ENCODE results near the gene TMPO.
"Not testable (repeated sequence)": the region's sequence is repeated elsewhere in the genome, so short reads cannot be mapped to it uniquely, and the experiment has no call there.

The TMPO gene

DNA sequence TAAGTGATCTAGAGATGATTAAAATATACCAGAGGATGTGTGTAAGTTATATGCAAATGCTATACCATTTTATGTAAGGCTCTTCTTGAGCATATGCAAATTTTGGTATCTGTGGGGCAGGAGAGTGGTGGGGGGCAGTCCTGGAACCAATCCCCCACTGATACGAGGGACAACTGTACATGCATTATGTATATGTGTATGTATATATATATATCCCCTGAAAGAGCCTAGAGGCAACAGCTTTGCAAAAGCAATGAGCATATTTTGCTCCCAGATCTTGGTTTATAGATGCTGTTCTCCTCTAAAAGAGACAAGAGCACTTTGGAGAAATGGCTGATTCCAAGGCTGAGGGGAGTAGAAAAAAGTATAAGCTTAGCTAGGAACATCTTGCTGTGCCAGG, 65.7 kb downstream of the TMPO start:
- Histone ChIP-seq H3K27me3 (replicated peaks; ENCODE audit: control insufficient read depth, insufficient read depth, low read length) (no peaks in the 10 kb centered on the region), H3K9ac (ENCODE audit: low read length) (no peak overlapping the region), H3K4me1 (ENCODE audit: control insufficient read depth, insufficient read depth, low read length) (no peaks in the 10 kb centered on the region), H3K4me3 (ENCODE audit: low read length) (no peak overlapping the region), H3K9me3 (ENCODE audit: control insufficient read depth, low read length) (no peaks in the 10 kb centered on the region), H3K36me3 (ENCODE audit: control insufficient read depth, insufficient read depth, low read length, severe bottlenecking) (no peaks in the 10 kb centered on the region)
- no peak for DNase-seq (ENCODE audit: low read depth)

DNA sequence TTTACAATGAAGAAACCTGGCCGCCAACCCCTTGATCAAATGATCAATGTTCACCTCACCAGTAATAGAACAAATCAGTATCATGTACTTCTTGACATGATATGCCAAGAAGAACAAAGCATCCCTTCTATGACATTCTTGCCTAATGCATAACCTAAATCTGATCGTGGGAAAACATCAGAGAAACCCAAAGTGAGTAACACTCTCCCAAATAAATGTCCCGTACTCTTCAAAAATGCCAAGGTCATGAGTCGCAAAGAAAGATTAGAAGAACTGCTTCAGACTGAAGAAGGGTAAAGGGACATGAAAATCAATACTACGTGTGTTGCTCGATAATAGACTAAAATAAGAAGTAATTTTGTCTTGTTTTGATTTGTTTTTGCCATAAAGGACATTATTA, 66.7 kb downstream of the TMPO start:
- no peaks in the 10 kb centered on the region for H3K36me3 ChIP-seq (ENCODE audit: control insufficient read depth, insufficient read depth, low read length, severe bottlenecking)
- H3K27me3 ChIP-seq (replicated peaks; ENCODE audit: control insufficient read depth, insufficient read depth, low read length), result no peaks in the 10 kb centered on the region
- no peaks in the 10 kb centered on the region for H3K9me3 ChIP-seq (ENCODE audit: control insufficient read depth, low read length)
- peak; percentile 18 for DNase-seq (ENCODE audit: low read depth)
- no peak overlapping the region for H3K4me3 ChIP-seq (ENCODE audit: low read length)
- H3K4me1 ChIP-seq (ENCODE audit: control insufficient read depth, insufficient read depth, low read length), result no peaks in the 10 kb centered on the region
- H3K9ac ChIP-seq (ENCODE audit: low read length), result no peak overlapping the region

- H3K9ac ChIP-seq (ENCODE audit: low read length), result no peak overlapping the region
- H3K27me3 ChIP-seq (replicated peaks; ENCODE audit: control insufficient read depth, insufficient read depth, low read length), result no peaks in the 10 kb centered on the region
- DNase-seq (ENCODE audit: low read depth), result no peak
- no peaks in the 10 kb centered on the region for H3K36me3 ChIP-seq (ENCODE audit: control insufficient read depth, insufficient read depth, low read length, severe bottlenecking)
- no peak overlapping the region for H3K4me3 ChIP-seq (ENCODE audit: low read length)
- H3K4me1 ChIP-seq (ENCODE audit: control insufficient read depth, insufficient read depth, low read length), result no peaks in the 10 kb centered on the region
- H3K9me3 ChIP-seq (ENCODE audit: control insufficient read depth, low read length), result no peaks in the 10 kb centered on the region
Measured at GRCh38 chr12:98587084-98587483, 71.7 kb downstream of the TMPO start.

DNA sequence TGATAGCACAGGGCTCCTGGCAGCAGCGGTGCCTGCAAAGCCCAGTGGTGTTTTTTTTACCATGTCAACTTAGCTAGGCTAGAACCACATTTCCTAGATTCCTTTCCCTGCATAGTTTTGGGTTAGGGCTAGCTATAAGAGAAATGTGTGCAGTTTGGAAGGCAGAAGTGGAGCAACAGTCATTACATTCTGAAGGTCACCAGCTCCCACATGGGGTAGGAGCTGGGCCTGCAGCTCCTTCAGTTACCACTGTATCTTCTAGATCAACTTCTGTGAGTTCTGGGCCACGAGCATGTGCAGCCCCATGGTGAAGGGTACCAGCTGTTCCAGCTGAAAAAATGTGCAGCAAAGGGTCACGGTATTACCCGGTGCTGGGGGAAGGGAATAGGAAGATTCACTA, 75.8 kb downstream of the TMPO start:
- Histone ChIP-seq H3K36me3 (ENCODE audit: control insufficient read depth, insufficient read depth, low read length, severe bottlenecking) (peaks cover 9% of the 10 kb centered on the region), H3K27me3 (replicated peaks; ENCODE audit: control insufficient read depth, insufficient read depth, low read length) (no peaks in the 10 kb centered on the region), H3K4me1 (ENCODE audit: control insufficient read depth, insufficient read depth, low read length) (peaks cover 4% of the 10 kb centered on the region), H3K4me3 (ENCODE audit: low read length) (no peak overlapping the region), H3K9ac (ENCODE audit: low read length) (no peak overlapping the region), H3K9me3 (ENCODE audit: control insufficient read depth, low read length) (no peaks in the 10 kb centered on the region)
- peak; percentile 53 for DNase-seq (ENCODE audit: low read depth)

DNA sequence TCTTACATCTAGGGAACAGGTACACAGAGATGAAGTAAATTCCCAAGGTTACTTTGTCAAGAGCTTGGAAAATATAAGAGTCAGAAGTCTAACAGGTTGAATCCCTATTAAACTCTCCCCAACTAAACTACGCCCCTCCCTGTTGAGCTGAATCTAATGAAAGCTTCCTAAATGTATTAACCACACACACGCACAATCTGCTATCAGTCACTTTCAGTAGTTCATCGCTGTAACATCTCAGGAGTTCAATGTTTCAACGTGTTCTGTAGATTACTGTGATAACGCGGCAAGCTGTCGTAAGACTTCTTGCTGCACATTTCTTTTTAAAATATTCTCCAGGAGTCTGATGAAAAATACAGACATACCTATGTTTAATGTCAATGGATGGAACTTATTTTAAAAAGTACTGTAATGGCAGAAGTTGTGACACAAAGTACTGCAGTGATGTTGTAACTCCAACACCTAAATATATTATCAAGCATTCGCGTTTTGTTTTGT, 77.5 kb downstream of the TMPO start:
- Histone ChIP-seq H3K27me3 (replicated peaks; ENCODE audit: control insufficient read depth, insufficient read depth, low read length) (no peaks in the 10 kb centered on the region), H3K9ac (ENCODE audit: low read length) (peak overlapping the region; percentile 99), H3K4me3 (ENCODE audit: low read length) (peak overlapping the region; percentile 96), H3K36me3 (ENCODE audit: control insufficient read depth, insufficient read depth, low read length, severe bottlenecking) (peaks cover 26% of the 10 kb centered on the region), H3K9me3 (ENCODE audit: control insufficient read depth, low read length) (no peaks in the 10 kb centered on the region), H3K4me1 (ENCODE audit: control insufficient read depth, insufficient read depth, low read length) (peaks cover 10% of the 10 kb centered on the region)
- no peak for DNase-seq (ENCODE audit: low read depth)

DNA sequence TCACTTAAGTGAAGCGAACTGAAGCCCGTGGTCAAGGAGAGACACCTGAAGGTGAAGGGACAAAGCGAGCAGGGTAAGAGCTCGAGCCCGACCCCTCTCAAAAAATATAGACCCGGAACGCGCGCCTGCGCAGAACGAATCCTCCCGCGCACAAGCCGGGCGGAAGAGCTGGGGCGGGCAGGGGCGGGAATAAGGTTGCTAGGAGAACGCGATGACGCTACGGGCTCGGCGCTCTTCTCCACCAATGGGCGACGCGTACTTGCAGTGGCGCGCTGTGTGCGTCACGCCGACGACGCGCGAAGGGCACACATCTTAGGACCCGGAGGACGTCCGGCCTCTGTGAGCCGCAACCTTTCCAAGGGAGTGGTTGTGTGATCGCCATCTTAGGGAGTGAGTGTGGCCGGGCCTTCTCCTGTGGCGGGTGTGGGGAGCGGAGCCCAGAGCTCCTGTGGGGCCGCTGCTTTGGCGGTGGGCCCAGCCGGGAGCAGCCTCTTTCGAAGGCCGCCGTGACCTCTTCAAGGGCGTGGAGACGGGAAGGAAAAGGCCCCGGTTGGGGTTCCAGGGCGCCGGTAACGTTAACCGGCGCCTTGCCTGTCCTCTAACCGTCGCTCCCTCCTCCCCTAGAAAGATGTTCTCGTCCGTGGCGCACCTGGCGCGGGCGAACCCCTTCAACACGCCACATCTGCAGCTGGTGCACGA, 78.1 kb downstream of the TMPO start, which contains the start of gene SLC25A3:
Gene SLC25A3 (plus strand): TSS at position 336 of the 699 bp plus-strand sequence. CDS start 293 bp downstream, at position 629.
- H3K9me3 ChIP-seq (ENCODE audit: control insufficient read depth, low read length), result no peaks in the 10 kb centered on the region
- DNase-seq (ENCODE audit: low read depth), result peak; percentile 99
- no peaks in the 10 kb centered on the region for H3K27me3 ChIP-seq (replicated peaks; ENCODE audit: control insufficient read depth, insufficient read depth, low read length)
- H3K4me1 ChIP-seq (ENCODE audit: control insufficient read depth, insufficient read depth, low read length), result peaks cover 10% of the 10 kb centered on the region
- peaks cover 32% of the 10 kb centered on the region for H3K36me3 ChIP-seq (ENCODE audit: control insufficient read depth, insufficient read depth, low read length, severe bottlenecking)
- H3K4me3 ChIP-seq (ENCODE audit: low read length), result peak within 1 kb of the TSS; percentile 96
- H3K9ac ChIP-seq (ENCODE audit: low read length), result peak within 1 kb of the TSS; percentile 99

- Histone ChIP-seq H3K4me1 (ENCODE audit: control insufficient read depth, insufficient read depth, low read length) (peaks cover 10% of the 10 kb centered on the region), H3K9ac (ENCODE audit: low read length) (peak overlapping the region; percentile 99), H3K36me3 (ENCODE audit: control insufficient read depth, insufficient read depth, low read length, severe bottlenecking) (peaks cover 39% of the 10 kb centered on the region), H3K4me3 (ENCODE audit: low read length) (peak overlapping the region; percentile 96), H3K27me3 (replicated peaks; ENCODE audit: control insufficient read depth, insufficient read depth, low read length) (no peaks in the 10 kb centered on the region), H3K9me3 (ENCODE audit: control insufficient read depth, low read length) (no peaks in the 10 kb centered on the region)
- peak; percentile 63 for DNase-seq (ENCODE audit: low read depth)
Measured at GRCh38 chr12:98594050-98594835, 78.9 kb downstream of the TMPO start.

DNA sequence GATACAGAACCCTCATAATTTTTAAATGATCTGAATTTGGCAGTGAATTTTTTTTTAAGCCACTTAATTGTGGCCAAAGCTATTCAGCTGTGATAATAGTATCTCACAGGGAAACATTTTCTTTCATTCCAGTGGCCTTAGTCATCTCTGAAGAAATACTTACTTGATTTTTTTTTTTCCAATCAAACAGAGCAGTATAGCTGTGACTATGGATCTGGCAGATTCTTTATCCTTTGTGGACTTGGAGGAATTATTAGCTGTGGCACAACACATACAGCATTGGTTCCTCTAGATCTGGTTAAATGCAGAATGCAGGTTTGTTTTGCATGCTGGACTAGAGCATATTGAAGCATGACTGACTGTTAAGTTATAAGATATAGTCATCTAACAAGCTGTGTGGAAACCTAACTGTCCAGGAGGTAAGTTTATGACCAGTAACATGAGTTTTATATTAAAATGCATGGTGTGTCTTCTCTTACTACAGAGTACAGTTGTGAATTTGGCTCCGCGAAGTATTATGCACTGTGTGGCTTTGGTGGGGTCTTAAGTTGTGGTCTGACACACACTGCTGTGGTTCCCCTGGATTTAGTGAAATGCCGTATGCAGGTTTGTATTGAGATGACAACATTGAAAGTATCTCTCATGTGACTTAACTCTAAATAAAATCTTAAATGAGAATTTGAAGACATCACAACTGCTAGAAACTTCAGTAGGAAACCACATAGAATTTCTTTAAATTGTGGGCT, 80.0 kb downstream of the TMPO start:
- no peaks in the 10 kb centered on the region for H3K9me3 ChIP-seq (ENCODE audit: control insufficient read depth, low read length)
- peaks cover 10% of the 10 kb centered on the region for H3K4me1 ChIP-seq (ENCODE audit: control insufficient read depth, insufficient read depth, low read length)
- H3K4me3 ChIP-seq (ENCODE audit: low read length), result peak overlapping the region; percentile 96
- no peaks in the 10 kb centered on the region for H3K27me3 ChIP-seq (replicated peaks; ENCODE audit: control insufficient read depth, insufficient read depth, low read length)
- DNase-seq (ENCODE audit: low read depth), result peak; percentile 82
- H3K36me3 ChIP-seq (ENCODE audit: control insufficient read depth, insufficient read depth, low read length, severe bottlenecking), result peaks cover 51% of the 10 kb centered on the region
- peak overlapping the region; percentile 99 for H3K9ac ChIP-seq (ENCODE audit: low read length)

DNA sequence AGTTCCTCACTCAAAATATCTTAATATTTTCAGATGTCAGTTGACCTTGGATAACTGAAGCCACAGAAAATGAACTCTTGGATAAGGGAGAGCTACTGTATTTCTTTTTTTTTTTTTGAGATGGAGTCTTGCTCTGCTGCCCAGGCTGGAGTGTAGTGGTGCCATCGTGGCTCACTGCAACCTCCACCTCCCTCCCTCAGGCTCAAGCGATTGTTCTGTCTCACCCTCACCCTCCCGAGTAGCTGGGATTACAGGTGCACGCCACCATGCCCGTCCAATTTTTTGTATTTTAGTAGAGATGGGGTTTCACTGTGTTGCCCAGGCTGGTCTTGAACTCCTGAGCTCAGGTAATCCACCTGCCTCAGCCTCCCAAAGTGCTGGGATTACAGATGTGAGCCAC, 81.9 kb downstream of the TMPO start:
- H3K9me3 ChIP-seq (ENCODE audit: control insufficient read depth, low read length); DNase-seq (ENCODE audit: low read depth); H3K27me3 ChIP-seq (replicated peaks; ENCODE audit: control insufficient read depth, insufficient read depth, low read length); H3K9ac ChIP-seq (ENCODE audit: low read length): not testable (repeated sequence)
- Histone ChIP-seq H3K4me1 (ENCODE audit: control insufficient read depth, insufficient read depth, low read length) (peaks cover 10% of the 10 kb centered on the region), H3K36me3 (ENCODE audit: control insufficient read depth, insufficient read depth, low read length, severe bottlenecking) (peaks cover 70% of the 10 kb centered on the region), H3K4me3 (ENCODE audit: low read length) (peak overlapping the region; percentile 96)
